Middle frontal gyrus (tissue), 1 donor: ENCODE measurements around the gene CHKB.
"Not testable (repeated sequence)": the region's sequence is repeated elsewhere in the genome, so short reads cannot be mapped to it uniquely, and the experiment has no call there.

Experiments used
- DNase-seq: peaks from one replicate; pipeline ENCODE4 v3.0.0-alpha.2; 2015; ENCODE audit warnings: low spot score; ENCODE audit errors: extremely low spot score

The CHKB gene, protein sequence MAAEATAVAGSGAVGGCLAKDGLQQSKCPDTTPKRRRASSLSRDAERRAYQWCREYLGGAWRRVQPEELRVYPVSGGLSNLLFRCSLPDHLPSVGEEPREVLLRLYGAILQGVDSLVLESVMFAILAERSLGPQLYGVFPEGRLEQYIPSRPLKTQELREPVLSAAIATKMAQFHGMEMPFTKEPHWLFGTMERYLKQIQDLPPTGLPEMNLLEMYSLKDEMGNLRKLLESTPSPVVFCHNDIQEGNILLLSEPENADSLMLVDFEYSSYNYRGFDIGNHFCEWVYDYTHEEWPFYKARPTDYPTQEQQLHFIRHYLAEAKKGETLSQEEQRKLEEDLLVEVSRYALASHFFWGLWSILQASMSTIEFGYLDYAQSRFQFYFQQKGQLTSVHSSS

DNA sequence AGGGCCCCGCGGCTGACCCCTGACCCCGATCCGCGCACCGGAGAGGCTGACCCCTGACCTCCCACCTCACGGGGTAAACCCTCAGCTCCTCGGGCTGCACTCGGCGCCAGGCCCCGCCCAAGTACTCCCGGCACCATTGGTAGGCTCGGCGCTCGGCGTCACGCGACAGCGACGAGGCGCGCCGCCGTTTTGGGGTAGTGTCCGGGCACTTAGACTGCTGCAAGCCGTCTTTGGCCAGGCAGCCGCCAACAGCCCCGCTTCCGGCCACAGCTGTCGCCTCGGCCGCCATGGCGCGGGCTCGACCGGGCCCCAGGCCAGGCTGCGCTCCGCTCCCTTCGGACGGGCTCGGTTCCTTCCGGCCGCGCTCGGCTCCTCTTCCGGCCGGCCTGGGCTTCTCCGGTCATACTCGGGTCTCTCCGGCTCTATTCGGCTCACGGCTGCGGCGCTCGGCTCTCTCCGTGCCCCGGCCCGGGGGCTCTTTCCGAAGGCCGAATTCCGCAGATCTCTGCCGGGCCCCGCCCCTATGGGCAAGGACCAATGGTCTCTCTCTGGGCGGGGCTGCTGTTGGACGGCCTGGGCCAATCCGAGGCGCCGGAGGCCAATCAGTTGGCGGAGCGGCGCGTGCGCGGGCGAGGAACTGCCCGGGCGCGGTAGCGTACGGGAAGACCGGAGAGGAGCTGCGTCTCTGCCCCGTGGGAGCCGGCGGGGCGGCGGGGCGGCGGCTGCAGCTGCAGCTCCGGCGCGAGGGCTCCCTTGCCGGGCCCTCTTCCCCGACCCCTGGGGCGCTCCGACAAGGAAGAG, at the start of gene CHKB:
Gene CHKB (minus strand): TSS at position 357 of the 801 bp plus-strand sequence. CDS start 68 bp downstream, at position 289.
- DNase-seq, result peak; percentile 97

DNA sequence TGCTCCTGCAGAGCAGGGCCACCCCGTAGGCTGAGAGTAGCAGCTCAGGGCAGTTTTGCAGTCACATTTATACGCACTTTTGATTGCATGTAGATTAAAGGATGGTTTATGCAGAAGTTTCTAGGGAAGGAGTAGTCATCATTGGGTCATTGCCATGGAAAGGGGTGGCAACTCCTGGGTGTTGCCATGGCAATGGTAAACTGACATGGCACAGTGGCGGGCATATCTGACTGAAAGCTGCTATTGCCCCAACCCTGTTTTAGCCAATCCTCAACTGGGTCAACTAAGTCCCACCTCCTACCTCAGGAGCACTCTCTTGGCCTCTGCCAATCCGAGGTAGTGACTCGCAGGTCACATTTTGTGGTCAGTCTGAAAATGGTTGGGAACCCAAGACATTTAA, 47.7 kb upstream of the CHKB start:
- DNase-seq, result no peak

DNA sequence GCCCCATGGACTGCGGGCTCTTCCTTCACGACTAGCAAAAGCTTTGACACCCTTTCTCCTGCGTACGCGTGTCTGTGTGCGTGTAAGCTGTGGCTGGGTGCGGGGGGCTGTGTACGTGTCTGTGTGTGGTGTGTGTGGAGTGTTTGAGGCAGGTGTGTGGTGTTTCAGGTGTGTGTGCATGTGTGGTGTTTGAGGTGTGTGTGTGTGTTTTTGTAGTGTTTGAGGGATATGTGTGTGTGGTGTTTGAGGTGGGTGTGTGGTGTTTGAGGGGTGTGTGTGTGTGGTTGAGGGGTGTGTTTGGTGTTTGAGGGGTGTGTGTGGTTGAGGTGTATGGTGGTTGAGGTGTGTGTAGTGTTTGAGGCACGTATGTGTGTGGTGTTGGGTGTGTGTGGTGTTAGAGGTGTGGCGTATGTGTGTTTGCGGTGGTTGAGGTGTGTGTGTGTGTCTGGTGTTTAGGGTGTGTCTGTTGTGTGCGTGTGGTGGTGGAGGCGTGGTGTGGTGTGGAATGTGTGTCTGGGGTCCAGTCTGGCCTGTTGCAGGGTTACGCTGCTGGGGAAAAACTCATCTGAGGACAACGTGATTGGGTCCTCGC, 46.0 kb upstream of the CHKB start:
- DNase-seq, result no peak

DNA sequence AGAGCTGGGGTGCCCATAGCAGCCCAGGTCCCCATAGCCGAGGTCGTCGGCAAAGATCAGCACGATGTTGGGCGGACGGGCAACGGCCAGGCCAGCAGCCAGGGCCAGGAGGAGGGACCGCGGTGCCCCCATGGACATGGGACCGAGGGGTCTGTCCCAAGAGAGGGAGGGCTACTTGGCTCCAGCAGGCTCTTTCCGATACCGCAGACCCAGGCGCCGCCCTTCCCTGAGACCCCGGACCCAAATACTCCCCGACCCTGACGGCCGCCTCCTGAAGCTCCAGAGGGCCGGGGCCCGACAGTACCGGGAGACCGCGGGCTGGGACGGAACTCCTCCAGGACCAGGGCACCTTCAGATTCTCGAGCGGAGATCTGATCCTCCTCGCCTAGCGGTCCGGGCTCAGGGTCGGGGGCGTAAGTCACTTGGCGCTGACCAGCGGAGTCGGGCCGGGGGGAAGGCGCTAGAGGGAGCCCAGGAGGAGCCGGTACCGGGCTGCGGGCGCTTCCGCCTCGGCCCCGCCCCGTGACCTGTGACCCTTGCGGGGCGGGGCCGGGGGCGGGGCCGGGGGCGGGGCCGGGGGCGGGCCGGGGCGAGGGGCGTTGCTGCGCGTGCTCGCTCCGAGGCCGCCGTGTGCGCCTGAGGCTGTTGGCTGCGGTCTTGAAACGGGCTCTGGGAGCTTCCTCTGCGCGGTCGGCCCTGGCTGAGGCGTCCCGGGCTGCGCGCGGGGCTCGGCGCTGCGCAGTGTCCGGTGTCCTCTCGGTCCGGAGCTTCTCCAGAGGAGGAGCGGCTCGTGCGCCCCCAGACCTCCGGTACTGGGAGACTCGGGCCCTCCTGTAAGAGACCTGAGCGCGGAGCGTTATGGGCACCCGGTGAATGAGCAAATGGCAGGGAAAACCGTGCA, 45.2 kb upstream of the CHKB start, which contains the start of gene ARSA:
Gene ARSA (minus strand): TSS at position 511 of the 901 bp plus-strand sequence. CDS start 373 bp downstream, at position 138.
- DNase-seq, result peak; percentile 47

DNA sequence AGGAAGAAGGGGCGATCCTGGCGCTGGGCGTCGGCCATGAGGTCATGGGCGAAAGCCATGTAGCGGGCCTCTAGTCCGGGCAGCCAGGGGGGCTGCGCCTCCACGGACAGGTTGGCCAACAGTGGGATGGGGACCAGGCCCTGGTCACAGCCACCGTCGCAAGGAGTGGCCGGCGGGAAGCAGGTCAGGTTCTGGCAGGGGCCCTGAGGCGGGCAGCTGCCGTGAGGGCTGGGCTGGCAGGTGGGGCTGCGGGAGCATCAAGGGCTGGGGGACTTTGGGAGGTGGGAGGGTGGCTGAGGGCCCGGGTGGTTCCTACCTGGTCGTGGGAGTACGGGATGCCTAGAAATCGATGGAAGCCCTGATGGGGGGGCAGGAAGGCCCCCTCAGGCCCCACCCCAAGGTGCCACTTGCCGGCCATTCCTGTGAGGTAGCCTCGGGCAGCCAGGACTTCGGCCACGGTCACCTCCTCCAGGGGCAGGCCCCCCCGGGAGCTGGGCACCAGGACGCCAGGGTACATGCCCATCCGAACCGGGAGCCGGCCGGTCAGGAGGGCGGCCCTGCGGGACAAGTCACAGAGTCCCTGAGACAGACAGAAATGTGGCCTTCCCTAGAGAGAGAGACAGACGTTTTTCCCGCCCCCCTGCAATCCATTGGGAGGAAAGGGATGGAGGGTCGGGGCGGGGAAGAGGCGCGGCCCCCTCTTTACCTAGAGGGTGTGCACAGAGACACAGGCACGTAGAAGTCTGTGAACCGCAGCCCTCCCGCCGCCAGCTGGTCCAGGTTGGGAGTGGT, 44.4 kb upstream of the CHKB start:
- no peak for DNase-seq

DNA sequence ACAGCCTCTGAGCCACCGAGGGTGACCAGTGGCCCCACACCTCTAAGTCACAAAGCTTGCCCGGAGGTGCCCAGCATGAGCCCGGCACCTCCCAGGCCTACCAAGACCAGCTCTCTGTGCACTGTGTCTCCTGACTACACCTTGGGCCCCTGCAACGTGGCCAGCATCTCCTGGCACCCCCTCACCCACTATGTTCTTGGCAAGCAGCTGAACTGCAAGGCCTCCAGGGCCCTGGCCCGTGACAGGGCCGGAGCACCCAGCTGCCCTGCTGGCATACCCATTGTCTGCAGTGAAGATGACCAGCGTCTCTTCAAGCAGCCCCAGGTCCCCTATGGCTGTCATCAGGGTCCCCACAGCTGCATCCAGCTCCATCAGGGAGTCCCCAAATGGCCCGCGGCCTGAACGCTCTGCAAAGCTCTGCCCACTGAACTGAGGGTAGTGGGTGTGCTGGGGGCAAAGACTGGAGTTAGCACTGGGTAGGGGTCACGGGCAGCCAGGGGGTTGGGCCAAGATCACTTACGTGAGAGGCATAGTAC, 43.7 kb upstream of the CHKB start:
- DNase-seq, result no peak

DNA sequence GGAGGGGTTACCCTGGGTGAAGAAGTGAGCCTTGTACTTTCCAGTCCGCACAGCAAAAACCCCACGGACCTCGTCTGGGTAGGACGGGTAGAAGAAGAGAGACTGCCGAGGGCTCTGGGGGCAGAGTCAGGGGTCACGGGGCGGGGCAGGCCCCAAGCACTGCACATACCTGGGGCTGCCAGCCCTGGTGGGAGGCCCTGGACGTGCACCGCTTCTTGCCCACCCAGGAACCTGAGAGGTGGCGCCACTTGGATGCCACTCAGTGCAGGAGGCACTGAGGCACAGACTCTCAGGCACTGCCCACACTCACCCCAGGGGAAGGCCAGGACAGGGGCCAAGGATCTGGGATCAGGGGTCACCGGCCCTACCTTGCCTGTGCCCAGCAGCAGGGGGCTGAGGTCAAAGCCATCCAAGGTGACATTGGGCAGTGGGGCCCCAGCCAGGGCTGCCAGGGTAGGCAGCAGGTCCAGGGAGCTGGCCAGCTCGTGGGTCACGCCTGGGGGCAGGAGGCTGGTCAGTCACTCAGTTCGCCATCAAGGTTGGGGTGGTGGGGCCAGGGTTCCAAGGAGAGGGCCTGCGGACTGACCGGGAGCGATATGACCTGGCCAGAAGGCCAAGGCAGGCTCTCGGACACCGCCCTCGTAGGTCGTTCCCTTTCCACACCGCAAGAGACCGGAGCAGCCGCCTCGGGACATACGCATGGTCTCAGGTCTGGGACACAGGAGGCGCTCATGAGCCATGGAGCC, 43.1 kb upstream of the CHKB start:
- no peak for DNase-seq

DNA sequence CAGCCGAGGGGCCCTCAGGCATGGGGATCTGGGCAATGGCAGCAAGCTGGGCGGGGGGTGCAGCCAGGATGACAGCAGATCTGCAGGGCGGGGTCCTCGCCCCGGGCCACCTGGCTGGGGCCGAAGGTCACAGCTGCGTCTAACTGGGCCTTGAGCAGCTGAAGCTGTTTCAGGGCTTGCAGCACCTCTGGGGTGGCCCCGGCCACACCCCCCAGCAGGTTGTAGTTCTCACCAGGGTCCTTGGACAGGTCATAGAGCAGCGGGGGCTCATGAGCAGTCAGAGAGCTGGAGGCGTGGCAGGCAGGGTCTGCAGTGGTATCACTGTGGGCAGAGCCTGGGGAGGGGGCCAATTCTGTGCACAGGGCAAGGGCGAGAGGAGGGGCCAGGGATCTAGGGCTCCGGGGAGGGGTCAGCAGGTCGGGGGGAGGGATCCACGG, 42.5 kb upstream of the CHKB start:
- no peak for DNase-seq

DNA sequence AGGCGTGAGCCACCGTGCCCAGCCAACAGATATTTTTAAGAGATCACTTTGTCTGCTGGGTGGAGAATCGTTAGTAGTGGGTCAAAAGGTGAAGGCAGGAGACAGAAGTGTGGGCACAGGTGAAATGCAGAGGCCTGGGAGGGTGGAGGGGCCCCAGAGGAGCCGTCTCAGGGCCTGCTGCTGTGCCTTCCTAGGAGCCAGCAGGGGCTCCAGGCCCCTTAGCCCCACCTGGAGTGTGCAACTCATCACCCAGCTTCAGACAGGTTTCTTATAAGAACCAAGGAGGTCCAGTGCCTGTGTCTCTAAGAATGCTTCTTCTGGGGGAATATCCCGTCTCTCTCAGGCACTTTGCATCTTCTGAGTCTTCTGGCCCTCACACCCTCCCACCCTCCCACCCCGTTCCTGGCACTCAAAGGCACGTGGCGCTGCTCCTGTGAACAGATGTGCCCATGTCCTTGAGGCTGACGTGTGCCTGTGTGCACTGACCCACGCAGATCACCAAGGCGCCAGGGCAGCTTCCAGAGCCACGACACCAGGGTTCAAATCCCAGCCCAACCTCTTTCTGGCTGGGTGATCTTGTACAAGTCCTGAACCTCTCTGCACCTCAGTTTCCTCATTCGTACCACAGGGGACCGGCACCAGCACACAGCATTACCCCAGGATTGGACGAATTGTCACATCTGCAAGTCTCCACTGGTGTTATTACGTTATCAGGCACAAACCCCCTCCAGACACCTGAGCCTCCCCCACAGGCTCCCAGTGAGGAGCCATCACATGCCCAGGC, 41.9 kb upstream of the CHKB start:
- no peak for DNase-seq

DNA sequence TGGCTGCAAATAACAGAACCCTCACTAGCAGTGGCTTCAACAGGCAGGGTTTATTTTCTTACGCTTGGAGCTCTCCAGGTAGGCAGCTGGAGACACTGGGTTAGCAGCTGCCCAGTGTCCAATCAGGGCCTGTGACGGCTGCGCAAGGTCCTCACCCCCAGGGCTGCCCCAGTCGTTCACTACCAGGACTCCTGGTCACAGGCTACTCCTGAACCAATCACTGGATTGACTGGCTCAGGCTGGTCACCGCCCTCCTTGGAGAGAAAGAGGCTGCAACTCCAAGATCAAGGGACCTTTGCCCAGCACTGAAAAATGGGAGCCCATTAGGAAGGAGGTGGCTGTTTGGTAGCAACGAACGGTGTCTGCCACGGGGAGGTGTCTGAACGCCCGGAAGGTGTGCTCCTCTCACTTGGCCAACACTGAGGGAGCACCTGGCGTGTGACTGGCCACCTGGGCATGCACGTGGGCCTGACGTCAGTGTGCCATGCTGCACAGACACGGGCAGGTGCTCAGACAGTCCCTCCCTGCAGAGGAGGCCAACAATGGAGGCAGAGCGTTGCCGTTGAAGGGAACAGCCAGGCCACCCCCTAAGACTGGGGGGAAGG, 40.2 kb upstream of the CHKB start:
- no peak for DNase-seq

DNA sequence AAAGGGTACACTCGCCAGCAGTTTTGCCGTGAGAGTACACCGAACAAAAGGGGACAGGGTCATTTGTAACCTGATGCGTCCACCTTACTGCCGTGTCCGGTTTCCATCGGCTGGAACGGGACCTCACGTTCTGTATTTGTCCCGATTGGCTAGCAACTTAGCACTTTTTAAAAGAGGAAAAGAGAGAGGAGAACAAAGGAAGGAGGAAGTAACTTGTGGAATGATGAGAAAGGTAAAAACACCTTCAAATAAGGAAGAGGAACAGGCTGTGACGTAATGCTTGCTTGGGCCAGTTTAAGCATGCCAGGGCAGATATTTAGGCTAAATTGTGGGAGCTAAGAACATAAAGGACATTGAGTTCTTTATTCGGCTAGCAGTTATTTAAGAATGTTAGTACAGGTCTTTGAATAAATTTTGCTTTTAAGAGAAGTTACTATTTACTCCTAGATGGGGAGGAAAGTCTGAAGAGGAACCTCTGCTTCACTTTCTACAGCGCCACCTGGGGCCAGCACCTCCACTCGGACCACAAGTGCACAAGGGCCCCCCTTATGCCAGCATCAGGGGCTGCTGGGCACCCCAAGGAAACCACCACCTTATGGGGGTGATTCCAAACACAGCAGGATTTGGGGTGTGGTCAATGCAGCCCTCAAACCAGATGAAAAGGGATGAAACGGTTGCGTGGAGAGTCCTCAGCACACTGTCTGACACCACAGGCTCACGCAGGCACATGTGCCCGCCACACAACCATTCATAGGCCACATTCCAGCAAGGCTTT, 39.5 kb upstream of the CHKB start:
- DNase-seq, result no peak

DNA sequence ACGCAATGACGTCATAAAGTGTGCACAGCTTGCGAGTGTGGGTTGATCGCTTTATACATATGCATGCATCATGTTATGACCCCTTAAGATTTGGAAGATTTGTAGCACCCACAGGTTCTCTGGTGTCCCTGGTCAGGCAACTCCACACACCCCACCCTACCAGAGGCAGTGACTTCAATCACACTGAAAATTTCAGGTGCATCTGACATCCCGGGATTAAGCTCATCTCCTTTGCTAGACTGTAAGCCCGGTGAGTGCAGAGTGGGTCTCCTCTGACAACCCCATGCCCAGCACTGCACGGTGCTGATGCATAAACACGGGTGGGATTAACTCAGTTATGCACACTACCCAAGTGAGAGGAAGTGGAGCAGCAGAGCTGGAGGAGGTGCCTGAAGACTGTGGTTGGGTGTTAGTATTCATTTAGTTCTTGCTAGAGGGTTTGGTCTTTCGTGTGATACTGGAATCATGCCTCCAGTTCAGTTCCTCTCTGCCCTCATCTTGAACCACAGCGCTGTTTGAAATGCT, 38.8 kb upstream of the CHKB start:
- no peak for DNase-seq

DNA sequence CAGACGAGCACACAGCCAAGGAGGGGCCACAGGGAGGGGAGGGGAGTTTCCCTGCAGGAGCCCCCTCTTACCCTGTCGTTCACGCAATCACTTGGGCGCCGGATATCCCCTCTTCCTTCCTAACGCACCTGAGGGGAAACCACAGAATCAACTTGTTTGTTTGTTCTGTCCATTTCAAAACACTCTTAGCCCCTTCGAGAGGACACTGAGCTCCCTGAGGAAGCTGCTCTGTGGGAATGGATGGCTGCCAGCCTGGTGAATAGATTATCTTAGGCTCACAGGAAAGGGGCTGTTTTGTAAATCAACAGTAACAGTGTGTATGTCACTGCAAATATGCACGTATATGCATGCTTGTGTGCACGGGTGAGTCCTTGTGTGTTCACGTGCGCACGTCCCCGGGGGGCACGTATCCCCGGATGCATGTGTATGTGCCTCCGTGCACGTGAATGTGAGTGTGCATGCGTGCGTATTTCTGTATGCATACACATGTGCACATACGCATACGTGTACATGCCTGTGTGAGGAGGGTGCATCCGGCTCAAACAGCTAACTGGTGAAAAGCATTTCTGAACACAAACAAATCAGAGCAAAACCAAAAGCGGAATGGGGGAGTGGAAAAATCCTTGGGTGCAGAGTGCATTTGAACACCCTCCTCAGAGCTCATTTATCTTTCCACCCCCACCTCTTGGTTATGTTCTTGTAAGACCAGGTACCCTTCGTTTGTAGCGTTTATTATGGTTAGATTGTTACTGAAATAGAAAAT, 38.1 kb upstream of the CHKB start:
- no peak for DNase-seq

DNA sequence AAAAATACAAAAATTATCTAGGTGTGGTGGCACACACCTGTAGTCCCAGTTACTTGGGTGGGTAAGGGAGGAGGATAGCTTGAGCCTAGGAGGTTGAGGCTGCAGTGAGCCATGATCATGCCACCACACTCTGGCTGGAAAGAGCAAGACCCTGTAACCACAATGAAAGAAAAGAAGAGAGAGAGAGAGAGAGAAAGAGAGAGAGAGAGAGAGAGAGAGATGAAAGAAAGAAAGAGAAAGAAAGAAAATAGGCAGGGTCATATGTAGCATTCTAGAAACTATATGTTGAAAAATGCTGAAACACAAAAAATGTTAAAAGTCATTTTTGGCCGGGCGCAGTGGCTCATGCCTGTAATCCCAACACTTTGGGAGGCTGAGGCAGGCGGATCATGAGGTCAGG, 31.6 kb upstream of the CHKB start:
- DNase-seq, result not testable (repeated sequence)

DNA sequence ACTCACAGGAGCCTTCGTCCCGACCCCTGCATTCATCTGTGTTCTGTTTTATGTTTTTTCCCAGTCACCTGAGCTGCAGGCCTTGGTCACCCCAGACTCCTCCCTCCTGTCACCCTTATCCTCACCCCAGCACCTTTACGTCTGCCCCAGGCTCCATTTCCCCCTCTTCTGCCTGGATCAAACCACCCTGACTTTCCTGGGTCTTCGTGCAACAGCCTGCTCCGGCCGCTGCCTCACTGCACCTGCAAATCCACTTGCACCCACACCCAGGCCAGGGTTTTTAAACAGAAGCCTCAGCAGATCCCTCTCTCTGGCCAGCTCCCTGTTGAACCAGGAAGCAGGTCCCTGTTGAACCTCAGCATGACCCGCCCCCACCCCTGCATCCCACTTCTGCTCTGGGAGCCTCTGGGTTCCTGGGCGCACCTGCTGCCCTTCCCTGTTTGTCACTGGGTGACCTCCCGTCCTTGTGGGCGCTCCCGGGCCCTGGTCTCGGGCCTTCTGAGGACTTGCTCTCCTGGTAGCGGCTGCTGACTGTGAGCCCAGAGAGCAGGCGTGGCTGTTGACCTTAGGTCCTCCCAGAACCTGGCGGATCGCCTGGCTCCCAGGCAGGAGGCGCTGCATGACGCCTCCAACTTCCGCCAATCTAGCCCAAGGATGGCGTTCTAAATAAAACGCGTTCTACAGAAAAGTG, 30.8 kb upstream of the CHKB start:
- DNase-seq, result no peak
